Endothelial cell of umbilical vein (primary cell): ENCODE data around the gene TOGARAM2. TPM values are rescaled to one million over a fixed set of nuclear protein-coding genes. Genes with fewer than 3 reads are reported as not detected.

ENCODE experiments used
- BruUV-seq: library from RNA; stranded (reverse); fragments of 400-500 nt; replicated peaks from 2 replicates; lab custom pipeline; 2021; lab: Mats Ljungman, UMichigan
- CTCF ChIA-PET: fragments of 300-600, 350-600 bp; sonication (Branson Sonifier 250); formaldehyde crosslinking; loops from one replicate; lab custom pipeline; 2021; ENCODE audit warnings: antibody characterized with exemption, inconsistent platforms; lab: Charles Lee
- POLR2A ChIA-PET: fragments of 300-600, 350-600 bp; sonication (Branson Sonifier 250); formaldehyde crosslinking; loops from one replicate; lab custom pipeline; 2021; ENCODE audit warnings: antibody characterized with exemption, inconsistent platforms; lab: Charles Lee
- DNase-seq: peaks from one replicate; pipeline ENCODE4 v3.0.0-alpha.2; 2011; ENCODE audit warnings: low read depth, low spot score
- FAIRE-seq: peaks from 2 replicates; lab custom pipeline; 2011; peaks lifted over from hg19 to GRCh38; lab: Jason Lieb, UNC
- H2AFZ ChIP-seq: 2 replicates; pipeline ENCODE4 v1.6.0; 2012; ENCODE audit warnings: low read depth, low read length, control low read depth, inconsistent platforms
- H3K27ac ChIP-seq: 2 replicates; pipeline ENCODE4 v1.5.1; 2011; ENCODE audit warnings: low read depth, mild to moderate bottlenecking, control low read depth, low read length, moderate library complexity; ENCODE audit not compliant: insufficient read depth
- H3K27me3 ChIP-seq, 2 experiments: 2 replicates each; pipeline versions ENCODE4 v1.6.0 to v1.6.1; 2011; ENCODE audit warnings: low read length in 2 of 2, mixed read lengths in 1 of 2; ENCODE audit not compliant: control insufficient read depth in 2 of 2, insufficient read depth in 2 of 2
- H3K36me3 ChIP-seq, 2 experiments: 2 replicates in 1 of 2; 3 replicates in 1 of 2; pipeline ENCODE4 v1.5.1; 2011; ENCODE audit warnings: low read length in 2 of 2, mild to moderate bottlenecking in 1 of 2, moderate library complexity in 1 of 2; ENCODE audit not compliant: control insufficient read depth in 2 of 2, insufficient read depth in 2 of 2; ENCODE audit errors: extremely low read depth in 1 of 2
- H3K4me1 ChIP-seq: 3 replicates; pipeline ENCODE4 v1.5.1; 2011; ENCODE audit warnings: mild to moderate bottlenecking, low read length; ENCODE audit not compliant: control insufficient read depth, insufficient read depth; ENCODE audit errors: extremely low read depth
- H3K4me2 ChIP-seq: 2 replicates; pipeline ENCODE4 v1.6.1; 2011; ENCODE audit warnings: low read length, control low read depth, mixed read lengths; ENCODE audit not compliant: insufficient read depth
- H3K4me3 ChIP-seq, 3 experiments: fragments of 200-600 bp in 1 of 3; sonication (generic), shearing (Covaris generic) in 1 of 3; replicated peaks in 1 of 3; 2 replicates each; pipeline ENCODE4 v1.5.1; 2011 to 2016; ENCODE audit warnings: control low read depth in 3 of 3, low read length in 3 of 3, mild to moderate bottlenecking in 2 of 3, inconsistent platforms in 1 of 3, low read depth in 1 of 3, moderate library complexity in 1 of 3; ENCODE audit not compliant: insufficient read depth in 1 of 3
- H3K79me2 ChIP-seq: 2 replicates; pipeline ENCODE4 v1.6.0; 2012; ENCODE audit warnings: low read length, inconsistent platforms; ENCODE audit not compliant: control insufficient read depth, insufficient read depth
- H3K9ac ChIP-seq: replicated peaks from 2 replicates; pipeline ENCODE3; 2011; ENCODE audit warnings: low read length, control low read depth; ENCODE audit not compliant: insufficient read depth; ENCODE audit errors: extremely low read depth
- H3K9me1 ChIP-seq: replicated peaks from 3 replicates; pipeline ENCODE4 v1.6.0; 2011; ENCODE audit warnings: mild to moderate bottlenecking, low read length; ENCODE audit not compliant: control insufficient read depth, insufficient read depth; ENCODE audit errors: extremely low read depth
- H3K9me3 ChIP-seq: replicated peaks from 2 replicates; pipeline ENCODE4 v1.5.1; 2012; ENCODE audit warnings: low read length, inconsistent platforms; ENCODE audit not compliant: control insufficient read depth, insufficient read depth
- H4K20me1 ChIP-seq: replicated peaks from 2 replicates; pipeline ENCODE3; 2011; ENCODE audit warnings: mild to moderate bottlenecking, low read length; ENCODE audit not compliant: control insufficient read depth, insufficient read depth; ENCODE audit errors: extremely low read depth
- CTCF ChIP-seq, 2 donors: IDR thresholded peaks; 1 replicate in 1 of 2; 2 replicates in 1 of 2; pipeline ENCODE4 v1.5.1; 2011; ENCODE audit warnings: low read length in 2 of 2, mild to moderate bottlenecking in 2 of 2, moderate library complexity in 2 of 2, control low read depth in 1 of 2, inconsistent platforms in 1 of 2, low read depth in 1 of 2; ENCODE audit not compliant: insufficient read depth in 1 of 2; ENCODE audit errors: extremely low read depth in 1 of 2
- EZH2 ChIP-seq: IDR thresholded peaks from 2 replicates; pipeline ENCODE4 v1.6.1; 2012; ENCODE audit warnings: borderline replicate concordance, low read depth, mild to moderate bottlenecking, moderate library complexity, low read length, inconsistent platforms; ENCODE audit not compliant: severe bottlenecking
- FOS ChIP-seq: IDR thresholded peaks from 2 replicates; pipeline ENCODE4 v1.6.1; 2011; ENCODE audit warnings: mild to moderate bottlenecking, low read length, moderate library complexity, borderline replicate concordance; ENCODE audit not compliant: insufficient read depth
- GATA2 ChIP-seq: IDR thresholded peaks from 2 replicates; pipeline ENCODE4 v1.7.0; 2011; ENCODE audit warnings: low read depth, mild to moderate bottlenecking, moderate library complexity, mixed read lengths, low read length; ENCODE audit not compliant: insufficient read length, insufficient read depth
- JUN ChIP-seq: IDR thresholded peaks from 2 replicates; pipeline ENCODE4 v1.6.1; 2011; ENCODE audit warnings: borderline replicate concordance, low read depth; ENCODE audit not compliant: insufficient read length, insufficient read depth
- MYC ChIP-seq: IDR thresholded peaks from one replicate; pipeline ENCODE4 v1.6.1; 2011; ENCODE audit warnings: mild to moderate bottlenecking, low read depth, low read length
- POLR2A ChIP-seq: IDR thresholded peaks from 2 replicates; pipeline ENCODE4 v1.6.1; 2012; ENCODE audit warnings: low read depth, mild to moderate bottlenecking, control low read depth, low read length
- POLR2AphosphoS5 ChIP-seq: IDR thresholded peaks from 2 replicates; pipeline ENCODE4 v1.6.1; 2012; ENCODE audit warnings: low read depth, mild to moderate bottlenecking, control low read depth, low read length, moderate library complexity; ENCODE audit not compliant: insufficient read depth
- dilution Hi-C: fragments of 300-500 bp; cut with MboI; formaldehyde crosslinking; loops from one replicate; pipeline ENCODE4 v1.15.0; 2019; ENCODE audit warnings: low sequenced_read_pairs; ENCODE audit not compliant: extremely low pct_ligation_motif_present
- intact Hi-C: fragments of 100-400 bp; cut with micrococcal nuclease; formaldehyde crosslinking; loops from one replicate; pipeline ENCODE4 v1.10.0; 2022
- polyA plus RNA-seq, 4 experiments: library from polyadenylated mRNA; depleted of rRNA in 3 of 4; stranded (reverse) in 3 of 4; unstranded in 1 of 4; fragments of >200 nt; gene quantifications; 2 replicates each; pipeline versions ENCODE4 v1.2.1 to v1.2.3, GENCODE V29; 2011 to 2012; ENCODE audit warnings: missing spikeins in 1 of 4
- total RNA-seq: library from RNA; stranded (reverse); gene quantifications from 2 replicates; pipeline ENCODE4 v1.2.3, GENCODE V29; 2021

TOGARAM2 gene
- total and polyA plus RNA-seq, 2 donors (not counting 3 experiments of a cell fraction or from before 2014, with no cell fraction given), result not detected

GRCh38 chr2:28997847-28998735 is 17.0 kb downstream of the TOGARAM2 start:
- Histone ChIP-seq H3K36me3 (no peaks in the 10 kb centered on the region), H3K4me1 (no peaks in the 10 kb centered on the region), H3K4me2 (no peak overlapping the region), H3K9ac (no peak overlapping the region), H4K20me1 (no peaks in the 10 kb centered on the region), H3K9me3 (no peaks in the 10 kb centered on the region), H2AFZ (no peak overlapping the region), H3K27ac (no peak overlapping the region), H3K27me3 (no peaks in the 10 kb centered on the region), H3K79me2 (no peaks in the 10 kb centered on the region), H3K4me3 (no peak overlapping the region), H3K9me1 (no peaks in the 10 kb centered on the region)
- DNase-seq (no peak), FAIRE-seq (no peak)
- dilution Hi-C loops (no loop called here), intact Hi-C loops (no loop called here)
- POLR2A ChIA-PET, result no interaction called here
- no TSS peak for BruUV-seq
- TF ChIP-seq POLR2A, result no peak
- TF ChIP-seq MYC, result no peak
- no peak for TF ChIP-seq EZH2
- TF ChIP-seq FOS, result no peak
- TF ChIP-seq POLR2AphosphoS5, result no peak
- no peak for TF ChIP-seq GATA2
- TF ChIP-seq JUN, result no peak
- no peak for TF ChIP-seq CTCF (IDR thresholded peaks at IDR 0.05; ENCODE audit: extremely low read depth in 1 of 2, insufficient read depth in 1 of 2, low read depth in 1 of 2, low read length in 2 of 2)
- CTCF ChIA-PET, result no interaction called here
